ENCODE measurements around the gene TRIM44. TPM values are rescaled to one million over a fixed set of nuclear protein-coding genes. Genes with fewer than 3 reads are reported as not detected.

The TRIM44 gene
- total RNA-seq, 6 experiments from 2014 or later: 13.9 to 37.1 (median 31.9) TPM

- Histone ChIP-seq H3K27me3 (peaks cover 0 to 5% of the 10 kb centered on the region in 2 donors), H3K36me3 (no peaks in the 10 kb centered on the region), H3K27ac (no peak overlapping the region), H3K9me3 (no peaks in the 10 kb centered on the region), H3K4me3 (no peak overlapping the region), H3K4me1 (peaks cover 0 to 19% (median 4%) of the 10 kb centered on the region in 4 donors)
- no peak for DNase-seq
- TF ChIP-seq CTCF (IDR thresholded peaks at IDR 0.05): no peak
- no peak for TF ChIP-seq POLR2A (IDR thresholded peaks at IDR 0.05)
- WGBS (ENCODE audit: insufficient coverage, low coverage, low lambda C conversion rate, missing lambda C conversion rate): 66% methylated on average over 8 of the region's 8 CpGs
- peak in 2 of 4 donors; percentile 48 to 61 for ATAC-seq
- intact Hi-C loops (cut with DNase I): no loop called here
These were observed 38.9 kb upstream of the TRIM44 start for GRCh38 chr11:35623621-35624168.

GRCh38 chr11:35624316-35624715 is 38.3 kb upstream of the TRIM44 start:
- DNase-seq: no peak
- TF ChIP-seq POLR2A (IDR thresholded peaks at IDR 0.05) (no peak), CTCF (IDR thresholded peaks at IDR 0.05) (no peak)
- H3K4me3 ChIP-seq: no peak overlapping the region
- no peaks in the 10 kb centered on the region for H3K9me3 ChIP-seq
- intact Hi-C loops (cut with DNase I): no loop called here
- H3K4me1 ChIP-seq: peaks cover 0 to 13% (median 2%) of the 10 kb centered on the region in 4 donors
- H3K27me3 ChIP-seq: peaks cover 0 to 4% of the 10 kb centered on the region in 2 donors
- no peaks in the 10 kb centered on the region for H3K36me3 ChIP-seq
- ATAC-seq: no peak
- no peak overlapping the region for H3K27ac ChIP-seq
- WGBS (ENCODE audit: insufficient coverage, low coverage, low lambda C conversion rate, missing lambda C conversion rate): 80% methylated on average over 2 of the region's 2 CpGs

GRCh38 chr11:35624781-35625180 is 37.8 kb upstream of the TRIM44 start:
- H3K27ac ChIP-seq: no peak overlapping the region
- ATAC-seq (no peak), DNase-seq (no peak)
- no peak for TF ChIP-seq POLR2A (IDR thresholded peaks at IDR 0.05)
- TF ChIP-seq CTCF (IDR thresholded peaks at IDR 0.05): no peak
- H3K9me3 ChIP-seq: no peaks in the 10 kb centered on the region
- peaks cover 0 to 9% (median 0%) of the 10 kb centered on the region in 4 donors for H3K4me1 ChIP-seq
- intact Hi-C loops (cut with DNase I): no loop called here
- H3K36me3 ChIP-seq: no peaks in the 10 kb centered on the region
- no peaks in the 10 kb centered on the region for H3K27me3 ChIP-seq
- no peak overlapping the region for H3K4me3 ChIP-seq

- intact Hi-C loops (cut with DNase I): no loop called here
- Histone ChIP-seq H3K27ac (no peak overlapping the region), H3K27me3 (no peaks in the 10 kb centered on the region), H3K9me3 (no peaks in the 10 kb centered on the region), H3K36me3 (no peaks in the 10 kb centered on the region), H3K4me1 (no peaks in the 10 kb centered on the region), H3K4me3 (no peak overlapping the region)
- ATAC-seq: no peak
- no peak for DNase-seq
- 88% methylated on average over 2 of the region's 2 CpGs for WGBS (ENCODE audit: insufficient coverage, low coverage, low lambda C conversion rate, missing lambda C conversion rate)
- TF ChIP-seq POLR2A (IDR thresholded peaks at IDR 0.05): no peak
These were observed 36.1 kb upstream of the TRIM44 start for GRCh38 chr11:35626501-35626900.

GRCh38 chr11:35629511-35629910 is 33.1 kb upstream of the TRIM44 start:
- WGBS (ENCODE audit: insufficient coverage, low coverage, low lambda C conversion rate, missing lambda C conversion rate): 45% methylated on average over 4 of the region's 4 CpGs
- Histone ChIP-seq H3K27ac (no peak overlapping the region), H3K4me1 (no peaks in the 10 kb centered on the region), H3K9me3 (no peaks in the 10 kb centered on the region), H3K4me3 (no peak overlapping the region), H3K36me3 (no peaks in the 10 kb centered on the region), H3K27me3 (no peaks in the 10 kb centered on the region)
- intact Hi-C loops (cut with DNase I): no loop called here
- TF ChIP-seq POLR2A (IDR thresholded peaks at IDR 0.05): no peak
- no peak for TF ChIP-seq CTCF (IDR thresholded peaks at IDR 0.05)
- peak; percentile 43 to 63 (median 53) for ATAC-seq
- DNase-seq: peak in 1 of 3 donors; percentile 48

All from right lobe of liver (tissue), 6 donors.